HG02588 (cell line): ENCODE measurements around the gene WWP2.
"Not testable (repeated sequence)": the region's sequence is repeated elsewhere in the genome, so short reads cannot be mapped to it uniquely, and the experiment has no call there.

Experiments used
- ATAC-seq: cut with Tn5 transposase; IDR thresholded peaks from one replicate; pipeline ENCODE4 v1.9.1; 2021; ENCODE audit warnings: mild to moderate bottlenecking, moderate library complexity; ENCODE audit not compliant: unreplicated experiment

Gene WWP2

DNA sequence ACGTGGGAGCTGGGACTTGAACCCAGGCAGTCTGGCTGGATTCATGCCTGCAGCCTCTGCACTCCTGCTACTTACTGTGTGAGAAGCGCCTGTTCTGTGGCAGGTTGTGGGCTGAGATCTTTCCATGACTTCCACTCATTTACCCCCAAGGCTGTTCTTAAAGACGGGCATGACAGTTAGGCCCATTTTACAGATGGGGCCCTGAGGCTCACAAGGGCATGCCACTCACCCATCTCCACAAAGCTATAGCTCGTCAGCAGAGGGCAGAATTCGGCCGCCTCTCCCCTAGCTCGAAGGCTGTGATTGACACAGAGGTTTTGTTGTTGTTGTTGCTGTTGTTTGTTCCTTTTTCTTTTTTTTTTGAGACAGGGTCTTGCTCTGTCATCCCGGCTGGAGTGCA lies 210.8 kb downstream of the WWP2 start:
- not testable (repeated sequence) for ATAC-seq

DNA sequence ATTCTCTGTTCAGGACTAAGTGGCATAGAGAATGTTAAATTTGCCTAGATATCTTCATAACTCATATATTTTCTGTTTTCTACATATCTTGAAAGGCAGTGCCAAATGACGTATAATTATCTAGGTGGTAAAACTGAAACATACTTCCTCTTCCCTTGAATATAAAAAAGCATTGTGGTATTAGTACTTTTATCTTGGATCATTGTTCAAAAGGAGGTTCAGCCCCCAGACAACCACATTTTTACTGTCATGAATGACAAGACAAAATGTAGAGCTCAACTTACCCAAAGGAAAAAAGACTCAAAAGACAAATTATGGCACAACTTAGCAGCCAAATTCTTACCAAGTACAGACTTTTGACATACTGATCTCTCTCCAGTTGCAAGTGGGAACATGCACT lies 223.1 kb downstream of the WWP2 start:
- ATAC-seq = not testable (repeated sequence)
